Measurements from ENCODE around the gene HEXA. TPM values are rescaled to one million over a fixed set of nuclear protein-coding genes. Genes with fewer than 3 reads are reported as not detected.
"Not testable (repeated sequence)": the region's sequence is repeated elsewhere in the genome, so short reads cannot be mapped to it uniquely, and the experiment has no call there.

HEXA gene
- total RNA-seq, 4 donors from 2014 or later, result 51.0 to 59.3 (median 53.6) TPM

GRCh38 chr15:72415304-72415703, 39.5 kb upstream of the HEXA start:
- no peaks in the 10 kb centered on the region for H3K4me1 ChIP-seq
- H3K9me3 ChIP-seq, result no peaks in the 10 kb centered on the region
- no peak overlapping the region for H3K4me3 ChIP-seq
- DNase-seq (ENCODE audit: extremely low spot score), result no peak
- no peak overlapping the region for H3K27ac ChIP-seq (replicated peaks in 1 of 4)
- WGBS, result 70% methylated on average over 2 of the region's 2 CpGs
- peaks cover 0 to 7% (median 0%) of the 10 kb centered on the region in 4 donors for H3K27me3 ChIP-seq
- intact Hi-C loops (cut with DNase I), result no loop called here
- TF ChIP-seq POLR2AphosphoS5 (IDR thresholded peaks at IDR 0.05) (no peak), CTCF (IDR thresholded peaks at IDR 0.05) (no peak), POLR2A (IDR thresholded peaks at IDR 0.05; ENCODE audit: low read depth) (no peak), EP300 (IDR thresholded peaks at IDR 0.05) (no peak)
- H3K36me3 ChIP-seq, result no peaks in the 10 kb centered on the region

- H3K9me3 ChIP-seq; H3K27ac ChIP-seq (replicated peaks in 1 of 4); intact Hi-C loops (cut with DNase I); H3K27me3 ChIP-seq; H3K4me3 ChIP-seq; H3K4me1 ChIP-seq; H3K36me3 ChIP-seq; DNase-seq (ENCODE audit: extremely low spot score): not testable (repeated sequence)
- WGBS, result 96% methylated on average over 2 of the region's 3 CpGs
These were observed 37.5 kb upstream of the HEXA start for GRCh38 chr15:72413337-72413736.

- no peaks in the 10 kb centered on the region for H3K36me3 ChIP-seq
- no peaks in the 10 kb centered on the region for H3K4me1 ChIP-seq
- H3K4me3 ChIP-seq, result no peak overlapping the region
- no peak for DNase-seq (ENCODE audit: extremely low spot score)
- intact Hi-C loops (cut with DNase I), result no loop called here
- no peak for TF ChIP-seq CTCF (IDR thresholded peaks at IDR 0.05)
- no peak for TF ChIP-seq POLR2AphosphoS5 (IDR thresholded peaks at IDR 0.05)
- no peak for TF ChIP-seq EP300 (IDR thresholded peaks at IDR 0.05)
- TF ChIP-seq POLR2A (IDR thresholded peaks at IDR 0.05; ENCODE audit: low read depth), result no peak
- H3K27ac ChIP-seq (replicated peaks in 1 of 4), result no peak overlapping the region
- peaks cover 0 to 23% (median 0%) of the 10 kb centered on the region in 4 donors for H3K27me3 ChIP-seq
- no peaks in the 10 kb centered on the region for H3K9me3 ChIP-seq
- 38% methylated on average over 1 of the region's 1 CpG for WGBS
These were observed 35.7 kb upstream of the HEXA start for GRCh38 chr15:72411544-72411943.

GRCh38 chr15:72411111-72411510, 35.3 kb upstream of the HEXA start:
- Histone ChIP-seq H3K27me3 (peaks cover 0 to 23% (median 0%) of the 10 kb centered on the region in 4 donors), H3K4me1 (no peaks in the 10 kb centered on the region), H3K9me3 (no peaks in the 10 kb centered on the region), H3K27ac (replicated peaks in 1 of 4) (no peak overlapping the region), H3K4me3 (no peak overlapping the region), H3K36me3 (no peaks in the 10 kb centered on the region)
- TF ChIP-seq EP300 (IDR thresholded peaks at IDR 0.05) (no peak), POLR2AphosphoS5 (IDR thresholded peaks at IDR 0.05) (no peak)
- intact Hi-C loops (cut with DNase I), result no loop called here
- 86% methylated on average over 5 of the region's 5 CpGs for WGBS
- no peak for DNase-seq (ENCODE audit: extremely low spot score)

- H3K4me1 ChIP-seq, result peaks cover 0 to 5% (median 0%) of the 10 kb centered on the region in 4 donors
- TF ChIP-seq POLR2A (IDR thresholded peaks at IDR 0.05; ENCODE audit: low read depth) (no peak), POLR2AphosphoS5 (IDR thresholded peaks at IDR 0.05) (no peak), CTCF (IDR thresholded peaks at IDR 0.05) (no peak), EP300 (IDR thresholded peaks at IDR 0.05) (no peak)
- H3K9me3 ChIP-seq, result no peaks in the 10 kb centered on the region
- H3K36me3 ChIP-seq, result no peaks in the 10 kb centered on the region
- WGBS, result 73% methylated on average over 3 of the region's 3 CpGs
- no peak overlapping the region for H3K27ac ChIP-seq (replicated peaks in 1 of 4)
- DNase-seq (ENCODE audit: extremely low spot score), result no peak
- H3K4me3 ChIP-seq, result no peak overlapping the region
- intact Hi-C loops (cut with DNase I), result no loop called here
- peaks cover 0 to 54% (median 0%) of the 10 kb centered on the region in 4 donors for H3K27me3 ChIP-seq
These were observed 31.1 kb upstream of the HEXA start for GRCh38 chr15:72406936-72407335.

DNA sequence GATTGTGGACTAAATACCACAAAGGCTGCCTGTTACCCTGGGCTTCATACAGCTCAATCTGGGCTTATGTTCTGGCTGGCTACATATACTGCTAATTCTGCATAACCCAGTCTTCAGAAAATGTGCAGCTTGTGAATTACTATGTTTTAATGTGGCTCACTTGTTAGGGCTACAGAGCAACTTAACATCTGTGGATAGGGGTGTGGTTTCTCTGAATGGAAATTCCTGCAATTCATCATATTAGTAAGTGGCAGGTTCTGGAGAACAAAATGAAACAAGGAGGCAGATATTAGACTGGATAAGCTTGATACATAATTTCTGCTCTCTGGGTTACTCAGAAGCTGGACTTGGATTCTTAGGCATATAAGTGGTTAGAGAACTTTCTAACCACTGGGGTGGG, 29.0 kb upstream of the HEXA start:
- TF ChIP-seq EP300 (IDR thresholded peaks at IDR 0.05) (no peak), POLR2AphosphoS5 (IDR thresholded peaks at IDR 0.05) (no peak), CTCF (IDR thresholded peaks at IDR 0.05) (no peak), POLR2A (IDR thresholded peaks at IDR 0.05; ENCODE audit: low read depth) (no peak)
- Histone ChIP-seq H3K9me3 (no peaks in the 10 kb centered on the region), H3K36me3 (no peaks in the 10 kb centered on the region), H3K27me3 (peaks cover 0 to 58% (median 0%) of the 10 kb centered on the region in 4 donors), H3K4me3 (no peak overlapping the region), H3K27ac (replicated peaks in 1 of 4) (no peak overlapping the region), H3K4me1 (peaks cover 0 to 5% (median 0%) of the 10 kb centered on the region in 4 donors)
- DNase-seq (ENCODE audit: extremely low spot score), result no peak
- intact Hi-C loops (cut with DNase I), result no loop called here

All from esophagus muscularis mucosa (tissue), 4 donors.